Measurements from ENCODE around the gene SDR39U1. TPM values are rescaled to one million over a fixed set of nuclear protein-coding genes. Genes with fewer than 3 reads are reported as not detected.
"Not testable (repeated sequence)": the region's sequence is repeated elsewhere in the genome, so short reads cannot be mapped to it uniquely, and the experiment has no call there.

The SDR39U1 gene
- total RNA-seq, 4 donors from 2014 or later: 16.1 to 36.0 (median 20.4) TPM

- WGBS, 2 donors: 57 to 81% methylated on average over 4 of the region's 4 CpGs
- H3K27ac ChIP-seq: no peak overlapping the region
- no peaks in the 10 kb centered on the region for H3K36me3 ChIP-seq
- no peak for DNase-seq
- intact Hi-C loops (cut with DNase I): no loop called here
- TF ChIP-seq POLR2A (IDR thresholded peaks at IDR 0.05): no peak
- TF ChIP-seq CTCF (IDR thresholded peaks at IDR 0.05): no peak
- no peaks in the 10 kb centered on the region for H3K27me3 ChIP-seq
- no peak overlapping the region for H3K4me3 ChIP-seq
- H3K9me3 ChIP-seq: no peaks in the 10 kb centered on the region
- no peaks in the 10 kb centered on the region for H3K4me1 ChIP-seq
Measured at GRCh38 chr14:24475261-24475660, 32.7 kb upstream of the SDR39U1 start.

GRCh38 chr14:24473211-24473610 is 30.6 kb upstream of the SDR39U1 start:
- TF ChIP-seq CTCF (IDR thresholded peaks at IDR 0.05) (no peak), POLR2A (IDR thresholded peaks at IDR 0.05) (no peak)
- no peaks in the 10 kb centered on the region for H3K27me3 ChIP-seq
- intact Hi-C loops (cut with DNase I): no loop called here
- H3K36me3 ChIP-seq: no peaks in the 10 kb centered on the region
- no peak overlapping the region for H3K4me3 ChIP-seq
- H3K27ac ChIP-seq: no peak overlapping the region
- no peaks in the 10 kb centered on the region for H3K4me1 ChIP-seq
- DNase-seq: no peak
- WGBS, 2 donors: 80% methylated on average over 8 of the region's 12 CpGs; no CpG with 5 or more reads in 1 of the 2 donors
- H3K9me3 ChIP-seq: no peaks in the 10 kb centered on the region

- H3K27ac ChIP-seq; DNase-seq; H3K9me3 ChIP-seq; H3K4me3 ChIP-seq; H3K27me3 ChIP-seq; intact Hi-C loops (cut with DNase I); H3K36me3 ChIP-seq; H3K4me1 ChIP-seq: not testable (repeated sequence)
- 89 to 90% methylated on average over 2 of the region's 2 CpGs for WGBS, 2 donors
Measured at GRCh38 chr14:24470450-24470849, 27.9 kb upstream of the SDR39U1 start.

- Histone ChIP-seq H3K27ac (no peak overlapping the region), H3K27me3 (no peaks in the 10 kb centered on the region), H3K4me1 (no peaks in the 10 kb centered on the region), H3K4me3 (no peak overlapping the region), H3K9me3 (no peaks in the 10 kb centered on the region), H3K36me3 (no peaks in the 10 kb centered on the region)
- intact Hi-C loops (cut with DNase I): no loop called here
- WGBS, 2 donors: 87 to 91% methylated on average over 3 of the region's 3 CpGs
- no peak for TF ChIP-seq POLR2A (IDR thresholded peaks at IDR 0.05)
- no peak for TF ChIP-seq CTCF (IDR thresholded peaks at IDR 0.05)
- DNase-seq: no peak
Measured at GRCh38 chr14:24465805-24466204, 23.2 kb upstream of the SDR39U1 start.

- no peaks in the 10 kb centered on the region for H3K9me3 ChIP-seq
- no peaks in the 10 kb centered on the region for H3K36me3 ChIP-seq
- no peak for DNase-seq
- intact Hi-C loops (cut with DNase I): no loop called here
- no peak overlapping the region for H3K27ac ChIP-seq
- WGBS, 2 donors: 94 to 98% methylated on average over 3 of the region's 3 CpGs
- TF ChIP-seq CTCF (IDR thresholded peaks at IDR 0.05) (no peak), POLR2A (IDR thresholded peaks at IDR 0.05) (no peak)
- no peaks in the 10 kb centered on the region for H3K27me3 ChIP-seq
- H3K4me3 ChIP-seq: no peak overlapping the region
- H3K4me1 ChIP-seq: no peaks in the 10 kb centered on the region
Measured at GRCh38 chr14:24465368-24465767, 22.8 kb upstream of the SDR39U1 start.

All from esophagus squamous epithelium (tissue), 5 donors.